Measurements from ENCODE around the gene CSH1. TPM values are rescaled to one million over a fixed set of nuclear protein-coding genes. Genes with fewer than 3 reads are reported as not detected.
"Not testable (repeated sequence)": the region's sequence is repeated elsewhere in the genome, so short reads cannot be mapped to it uniquely, and the experiment has no call there.

Gene CSH1
- total and polyA plus RNA-seq, 2 experiments from 2014 or later: 0.68 TPM; not detected in 1

- H3K79me2 ChIP-seq (replicated peaks; ENCODE audit: insufficient read depth); H3K9me3 Mint-ChIP-seq; H2AFZ ChIP-seq; H3K27me3 Mint-ChIP-seq (ENCODE audit: insufficient read depth, low read depth, poor library complexity); H3K4me2 ChIP-seq; H3K4me1 ChIP-seq (ENCODE audit: insufficient read depth); H3K36me3 Mint-ChIP-seq (ENCODE audit: low read depth); H3K27ac Mint-ChIP-seq; H3K36me3 ChIP-seq (ENCODE audit: insufficient read depth); H3K27me3 ChIP-seq (ENCODE audit: insufficient read depth); H3F3A ChIP-seq (replicated peaks; ENCODE audit: low read depth); H3K27ac ChIP-seq (ENCODE audit: low read depth); H3K4me3 Mint-ChIP-seq; DNase-seq (ENCODE audit: low spot score); H3K4me1 Mint-ChIP-seq; H3K4me3 ChIP-seq; ATAC-seq; H3K9me2 ChIP-seq (ENCODE audit: insufficient read depth); H4K20me1 ChIP-seq (replicated peaks; ENCODE audit: insufficient read depth): not testable (repeated sequence)
Observed at GRCh38 chr17:63894821-63895220, 1.6 kb downstream of the CSH1 start.

DNA sequence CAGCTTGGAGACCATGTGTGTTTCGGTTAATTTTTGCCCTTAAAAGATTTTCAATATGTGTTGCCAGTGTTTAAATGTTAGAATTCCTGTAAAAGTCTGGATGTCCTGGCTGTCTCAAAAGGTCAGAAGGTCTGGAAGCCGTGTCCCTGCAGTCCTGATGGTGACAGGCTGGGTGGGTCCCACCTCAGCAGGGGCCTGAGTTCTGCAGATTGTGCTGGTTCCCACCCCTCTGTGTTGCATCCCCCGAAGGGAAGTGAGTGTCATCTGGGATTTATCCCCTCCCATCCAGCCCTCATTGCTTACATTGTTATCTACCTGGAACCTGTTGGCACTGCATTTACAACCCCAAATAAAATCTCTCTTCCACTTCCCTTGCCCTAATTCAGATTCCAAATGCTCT is 2.4 kb downstream of the CSH1 start:
- H3K27ac Mint-ChIP-seq; H3K27ac ChIP-seq (ENCODE audit: low read depth); DNase-seq (ENCODE audit: low spot score); H3K4me1 ChIP-seq (ENCODE audit: insufficient read depth); H3F3A ChIP-seq (replicated peaks; ENCODE audit: low read depth); H3K9me3 Mint-ChIP-seq; H3K27me3 Mint-ChIP-seq (ENCODE audit: insufficient read depth, low read depth, poor library complexity); H3K27me3 ChIP-seq (ENCODE audit: insufficient read depth); H3K36me3 Mint-ChIP-seq (ENCODE audit: low read depth); ATAC-seq; H3K4me2 ChIP-seq; H3K4me3 Mint-ChIP-seq; H3K9me2 ChIP-seq (ENCODE audit: insufficient read depth); H3K4me1 Mint-ChIP-seq; H3K79me2 ChIP-seq (replicated peaks; ENCODE audit: insufficient read depth); H2AFZ ChIP-seq; H3K36me3 ChIP-seq (ENCODE audit: insufficient read depth); H3K4me3 ChIP-seq; H4K20me1 ChIP-seq (replicated peaks; ENCODE audit: insufficient read depth): not testable (repeated sequence)

DNA sequence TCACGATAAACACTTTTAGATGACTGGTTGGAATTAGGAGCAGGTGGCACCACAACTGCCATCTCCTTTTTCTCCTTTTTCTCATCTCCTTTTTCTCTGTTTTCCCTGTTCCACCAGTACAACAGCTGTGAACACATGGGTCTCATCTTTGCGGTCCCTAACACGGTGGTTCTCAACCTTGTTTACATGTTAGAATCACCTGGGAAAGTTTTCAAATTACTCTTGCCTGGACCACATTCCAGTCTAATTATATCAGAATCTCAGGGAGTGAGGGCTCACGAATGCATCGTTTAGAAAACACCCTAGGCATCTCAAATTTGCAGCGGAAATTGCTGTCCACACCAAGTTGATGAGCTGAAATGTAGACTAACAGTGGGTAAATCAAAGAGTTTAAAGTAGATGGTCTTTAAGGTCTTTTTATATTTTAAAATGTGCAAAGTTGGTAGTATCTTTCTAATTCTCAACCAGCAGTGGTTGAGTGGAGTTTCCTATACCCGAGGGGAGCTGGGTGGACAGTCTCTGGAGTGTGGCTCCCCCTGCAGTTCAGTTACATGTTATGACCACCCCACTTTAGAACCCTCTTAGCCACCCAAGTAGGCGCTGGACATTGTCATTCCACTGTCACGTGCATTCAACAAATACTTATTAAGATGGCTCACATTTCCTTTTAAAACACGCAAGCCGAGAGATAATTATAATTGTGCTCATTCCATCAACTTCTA is 3.9 kb downstream of the CSH1 start:
- H3K36me3 Mint-ChIP-seq (ENCODE audit: low read depth); H3K4me1 ChIP-seq (ENCODE audit: insufficient read depth); H3K4me1 Mint-ChIP-seq; H3K9me3 Mint-ChIP-seq; H3K4me3 Mint-ChIP-seq; H3K36me3 ChIP-seq (ENCODE audit: insufficient read depth); H3K79me2 ChIP-seq (replicated peaks; ENCODE audit: insufficient read depth); H3K4me3 ChIP-seq; H2AFZ ChIP-seq; H3F3A ChIP-seq (replicated peaks; ENCODE audit: low read depth); H3K4me2 ChIP-seq; H4K20me1 ChIP-seq (replicated peaks; ENCODE audit: insufficient read depth); H3K27me3 ChIP-seq (ENCODE audit: insufficient read depth); H3K9me2 ChIP-seq (ENCODE audit: insufficient read depth); H3K27me3 Mint-ChIP-seq (ENCODE audit: insufficient read depth, low read depth, poor library complexity); H3K27ac Mint-ChIP-seq; H3K27ac ChIP-seq (ENCODE audit: low read depth): not testable (repeated sequence)
- peak; percentile 50 for DNase-seq (ENCODE audit: low spot score)
- peak; percentile 30 to 59; a peak in 3 of 4 replicates for TF ChIP-seq CTCF (conservative IDR thresholded peaks at IDR 0.05; ENCODE audit: low read depth in 2 of 2)
- peak; percentile 30 for ATAC-seq

Data from GM23338 (cell line).